GM12864 (cell line): ENCODE data around the gene PXDC1.

ENCODE experiments used
- DNase-seq: peaks from one replicate; pipeline ENCODE4 v3.0.0-alpha.2; 2011; ENCODE audit warnings: low read depth
- H3K4me3 ChIP-seq: 2 replicates; pipeline ENCODE4 v1.5.1; 2011; ENCODE audit warnings: mild to moderate bottlenecking, low read depth, low read length, control low read depth
- CTCF ChIP-seq: IDR thresholded peaks from 2 replicates; pipeline ENCODE4 v1.5.1; 2011; ENCODE audit warnings: low read depth, mild to moderate bottlenecking, moderate library complexity, low read length, control low read depth, inconsistent platforms; ENCODE audit errors: missing control alignments

Gene PXDC1

GRCh38 chr6:3734023-3734422 lies 17.5 kb downstream of the PXDC1 start:
- no peak for DNase-seq
- no peak overlapping the region for H3K4me3 ChIP-seq
- TF ChIP-seq CTCF: no peak

GRCh38 chr6:3733321-3733925 lies 18.1 kb downstream of the PXDC1 start:
- TF ChIP-seq CTCF: no peak
- no peak for DNase-seq
- no peak overlapping the region for H3K4me3 ChIP-seq

- no peak for DNase-seq
- peak; percentile 90 for TF ChIP-seq CTCF
- no peak overlapping the region for H3K4me3 ChIP-seq
Measured at GRCh38 chr6:3732345-3733141, 19.0 kb downstream of the PXDC1 start.

GRCh38 chr6:3731700-3732099 lies 19.8 kb downstream of the PXDC1 start:
- TF ChIP-seq CTCF: no peak
- no peak for DNase-seq
- H3K4me3 ChIP-seq: no peak overlapping the region

GRCh38 chr6:3729603-3730344 lies 21.7 kb downstream of the PXDC1 start:
- no peak for TF ChIP-seq CTCF
- DNase-seq: no peak
- H3K4me3 ChIP-seq: no peak overlapping the region

- no peak for TF ChIP-seq CTCF
- DNase-seq: no peak
- H3K4me3 ChIP-seq: no peak overlapping the region
Measured at GRCh38 chr6:3727593-3728108, 23.9 kb downstream of the PXDC1 start.
